GM23248 (cell line): ENCODE measurements around the gene EFCAB7.

Source experiments
- EZH2 ChIP-seq: fragments of 200-600 bp; sonication (generic); IDR thresholded peaks from 2 replicates; pipeline ENCODE4 v1.6.1; 2018; ENCODE audit warnings: antibody characterized with exemption, mild to moderate bottlenecking; ENCODE audit not compliant: insufficient read depth, poor library complexity, severe bottlenecking
- EZH2phosphoT487 ChIP-seq: fragments of 200-600 bp; sonication (generic); IDR thresholded peaks from 2 replicates; pipeline ENCODE4 v1.6.1; 2018; ENCODE audit warnings: antibody characterized with exemption, moderate library complexity, mild to moderate bottlenecking, low read depth; ENCODE audit not compliant: insufficient read depth

DNA sequence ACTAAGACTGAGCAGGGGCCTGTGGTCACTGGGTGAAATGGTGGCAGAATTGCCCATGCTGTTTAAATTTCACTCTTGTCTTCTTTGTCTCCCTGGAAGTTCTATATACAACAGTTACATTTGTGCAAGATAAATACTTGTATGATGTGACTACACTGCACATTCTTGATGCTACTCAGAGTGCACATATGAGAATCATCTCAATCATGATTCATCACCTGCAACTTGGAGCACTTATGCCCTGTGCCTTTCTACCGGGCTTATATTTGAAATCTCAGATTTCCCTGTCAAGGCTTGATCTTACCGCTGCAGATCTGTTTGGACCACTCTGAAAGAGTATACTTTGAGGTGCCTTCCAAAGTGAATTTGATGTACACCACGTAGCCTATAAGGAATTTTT lies 80.5 kb downstream of the EFCAB7 start:
- no peak for TF ChIP-seq EZH2phosphoT487
- TF ChIP-seq EZH2: no peak
